ENCODE measurements around the gene ELP4. TPM values are rescaled to one million over a fixed set of nuclear protein-coding genes. Genes with fewer than 3 reads are reported as not detected.

The ELP4 gene
- total RNA-seq, 1 donor from 2014 or later, result 31.4 TPM

GRCh38 chr11:31800398-31801265 is 291.1 kb downstream of the ELP4 start:
- no peak for DNase-seq

- no peak for DNase-seq
These were observed 291.7 kb downstream of the ELP4 start for GRCh38 chr11:31801298-31801702.

- no peak for DNase-seq
These were observed 292.5 kb downstream of the ELP4 start for GRCh38 chr11:31802000-31802551.

GRCh38 chr11:31802609-31802989 is 293.0 kb downstream of the ELP4 start:
- no peak for DNase-seq

- DNase-seq, result no peak
These were observed 293.6 kb downstream of the ELP4 start for GRCh38 chr11:31802990-31803812.

GRCh38 chr11:31803813-31804311 is 294.3 kb downstream of the ELP4 start:
- no peak for DNase-seq

- DNase-seq, result no peak
These were observed 294.9 kb downstream of the ELP4 start for GRCh38 chr11:31804312-31805036.

GRCh38 chr11:31805037-31805628 is 295.6 kb downstream of the ELP4 start:
- DNase-seq, result no peak

GRCh38 chr11:31805629-31806185 is 296.1 kb downstream of the ELP4 start:
- no peak for DNase-seq

GRCh38 chr11:31806186-31806927 is 296.8 kb downstream of the ELP4 start:
- DNase-seq, result no peak

GRCh38 chr11:31806928-31807798 is 297.6 kb downstream of the ELP4 start:
- DNase-seq, result no peak

- no peak for DNase-seq
These were observed 298.5 kb downstream of the ELP4 start for GRCh38 chr11:31807799-31808667.

GRCh38 chr11:31808721-31809540 is 299.4 kb downstream of the ELP4 start:
- no peak for DNase-seq

- DNase-seq, result no peak
These were observed 299.9 kb downstream of the ELP4 start for GRCh38 chr11:31809541-31809856.

GRCh38 chr11:31809857-31810778 is 300.6 kb downstream of the ELP4 start:
- no peak for DNase-seq

GRCh38 chr11:31810779-31811647 is 301.4 kb downstream of the ELP4 start, which contains the start of gene PAX6:
Gene PAX6, minus strand, starts transcription at chr11:31811322. Its CDS starts 4,911 bp downstream, at chr11:31806411.
- DNase-seq, result peak; percentile 18

Data from skin of body (tissue), 2 donors.